Right renal cortex interstitium (tissue), 3 donors: ENCODE measurements around the gene C10orf90. TPM values are rescaled to one million over a fixed set of nuclear protein-coding genes. Genes with fewer than 3 reads are reported as not detected.

Source experiments
- DNase-seq, 3 donors: peaks; one replicate each; pipeline ENCODE4 v3.0.0-alpha.2; 2013; ENCODE audit warnings: low read depth in 3 of 3, low spot score in 2 of 3
- polyA plus RNA-seq, 3 donors: library from polyadenylated mRNA; unstranded; fragments of 120-200 nt; gene quantifications; one replicate each; pipeline ENCODE4 v1.2.1, GENCODE V29; 2013; ENCODE audit not compliant: insufficient read length in 3 of 3

The C10orf90 gene
- 1 to 10 TPM in 1 of 3 donors, under 1 TPM in 2; 0.31 to 1.2 (median 0.69) TPM for polyA plus RNA-seq

DNA sequence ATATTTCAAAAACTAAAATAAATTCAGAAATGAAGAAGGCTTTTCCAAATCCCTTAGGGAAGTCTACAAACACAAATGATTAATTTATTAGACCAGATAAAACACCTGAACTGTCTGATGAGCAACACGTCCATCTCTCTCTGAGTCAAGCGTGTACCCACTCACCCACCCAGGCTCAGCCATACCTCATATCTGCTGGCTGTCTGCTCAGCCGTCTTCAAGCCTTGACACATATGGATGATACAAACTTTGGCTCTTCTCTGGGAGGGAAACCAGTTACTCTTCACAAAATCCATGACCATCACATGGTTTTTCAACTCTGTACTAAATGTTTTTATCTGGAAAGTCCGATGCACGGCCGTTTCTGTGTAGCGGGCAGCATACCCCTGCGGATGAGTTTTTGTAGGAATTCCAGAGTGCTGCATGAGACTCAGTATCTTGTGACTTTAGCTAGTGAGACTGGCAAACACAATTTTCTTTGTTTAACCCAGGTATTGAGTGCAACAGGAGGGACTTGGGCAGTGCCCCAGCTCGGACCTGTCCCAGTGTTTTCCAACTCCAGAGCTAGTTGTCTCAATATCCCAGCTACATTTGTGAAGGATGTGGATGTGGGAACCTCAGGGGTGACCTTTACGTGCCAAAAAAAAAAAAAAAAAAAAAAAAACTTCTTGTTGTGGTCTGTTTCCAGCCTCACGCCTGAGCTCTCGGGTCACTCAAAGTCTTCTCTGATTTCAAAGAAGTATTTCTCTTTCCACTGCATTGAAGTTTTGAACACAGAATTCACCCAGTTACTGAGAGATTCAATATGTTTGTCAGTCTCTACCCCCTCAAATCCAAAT lies at the start of gene C10orf90:
TSS of gene C10orf90 (minus strand) at position 638 of the 839 bp plus-strand sequence. CDS start at position 425, 213 bp downstream.
- no peak for DNase-seq

- DNase-seq, result no peak
These were observed 45.9 kb upstream of the C10orf90 start for GRCh38 chr10:126716366-126716765.

DNA sequence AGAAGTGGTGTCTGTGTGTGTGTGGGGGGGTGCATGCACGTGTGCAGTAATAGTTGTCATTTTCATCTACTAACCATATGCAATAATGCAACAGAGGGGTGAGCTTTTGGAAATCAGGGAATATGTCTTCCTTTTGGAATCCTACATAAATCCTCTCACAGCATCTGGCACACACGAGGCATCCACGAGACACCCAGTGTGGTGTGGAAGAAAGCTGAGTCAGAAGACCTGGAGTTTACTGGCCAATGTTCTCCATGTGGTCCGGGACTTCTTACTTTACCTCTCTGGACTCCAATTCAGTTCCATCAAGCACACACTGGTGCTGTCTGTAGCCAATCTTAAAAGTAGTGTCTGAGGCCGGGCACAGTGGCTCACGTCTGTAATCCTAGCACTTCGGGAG lies 43.1 kb upstream of the C10orf90 start:
- DNase-seq, result no peak

GRCh38 chr10:126712681-126713080 lies 42.2 kb upstream of the C10orf90 start:
- no peak for DNase-seq

DNA sequence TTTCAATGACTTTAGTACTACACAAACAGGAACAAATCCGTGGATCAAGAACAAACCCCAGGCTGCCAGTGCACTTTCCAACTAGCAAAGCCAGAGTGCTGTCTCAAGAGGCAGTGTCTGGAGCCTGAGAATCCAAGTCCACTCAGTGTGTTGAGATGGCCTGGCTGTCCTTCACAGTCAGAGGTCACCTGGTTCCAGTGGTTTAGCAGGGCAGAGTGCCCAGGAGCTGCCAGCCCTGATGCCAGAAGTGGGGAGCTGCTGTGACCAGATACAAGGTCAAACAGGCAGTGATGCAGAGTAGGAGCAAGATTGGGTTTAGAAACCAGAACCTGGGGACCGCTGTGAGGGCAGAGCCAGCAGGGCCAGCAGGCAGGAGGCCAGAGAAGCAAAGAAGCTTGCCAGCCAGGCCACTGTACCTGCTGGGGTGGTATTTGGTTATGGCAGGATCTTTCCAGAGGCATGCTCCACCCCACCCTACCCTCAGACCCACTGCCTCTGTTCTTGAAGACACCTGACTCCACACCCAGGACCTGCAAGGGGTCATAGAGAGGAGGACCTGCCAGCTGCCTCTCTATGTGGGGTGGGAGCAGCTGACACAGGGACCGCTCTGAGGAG lies 35.6 kb upstream of the C10orf90 start:
- DNase-seq, result no peak

DNA sequence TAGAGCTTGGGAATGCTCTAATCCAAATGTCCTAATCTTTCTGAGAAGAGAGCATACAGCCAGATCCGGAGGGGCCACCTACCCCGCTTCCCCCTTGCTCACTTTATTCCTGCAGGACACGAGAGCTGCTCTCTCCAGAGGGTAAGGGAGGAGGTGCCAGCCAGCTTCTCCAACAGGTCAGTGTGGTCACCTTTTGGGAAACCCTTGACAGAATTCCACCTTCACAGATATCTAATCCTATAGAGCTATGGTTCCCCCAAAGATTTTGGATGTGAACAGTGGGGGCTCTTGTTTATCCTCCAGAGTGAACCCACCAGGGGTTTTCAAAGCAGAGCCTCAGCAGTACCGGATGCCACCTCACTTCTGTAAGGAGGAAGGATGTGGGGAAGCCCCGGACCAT lies 34.6 kb upstream of the C10orf90 start:
- DNase-seq, result no peak

DNA sequence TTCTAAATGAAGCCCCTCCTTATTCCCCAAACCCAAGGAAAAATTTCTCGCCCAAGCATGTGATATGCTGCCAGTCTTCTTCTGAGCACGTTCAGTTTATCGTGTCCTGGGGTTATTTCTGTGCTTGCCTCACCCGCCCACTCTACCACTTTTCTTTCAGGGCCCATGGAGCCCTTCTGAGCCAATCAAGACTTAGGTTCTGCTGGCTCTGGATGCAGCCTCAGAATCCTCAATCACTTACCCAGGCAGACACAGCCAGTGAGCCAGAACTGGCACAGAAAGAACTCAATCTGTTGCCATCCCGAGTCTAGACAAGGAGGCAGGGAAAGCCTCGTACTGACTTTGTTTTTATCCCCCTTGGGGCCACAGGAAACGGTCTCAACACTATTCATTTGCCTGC lies 34.2 kb upstream of the C10orf90 start:
- no peak for DNase-seq

DNA sequence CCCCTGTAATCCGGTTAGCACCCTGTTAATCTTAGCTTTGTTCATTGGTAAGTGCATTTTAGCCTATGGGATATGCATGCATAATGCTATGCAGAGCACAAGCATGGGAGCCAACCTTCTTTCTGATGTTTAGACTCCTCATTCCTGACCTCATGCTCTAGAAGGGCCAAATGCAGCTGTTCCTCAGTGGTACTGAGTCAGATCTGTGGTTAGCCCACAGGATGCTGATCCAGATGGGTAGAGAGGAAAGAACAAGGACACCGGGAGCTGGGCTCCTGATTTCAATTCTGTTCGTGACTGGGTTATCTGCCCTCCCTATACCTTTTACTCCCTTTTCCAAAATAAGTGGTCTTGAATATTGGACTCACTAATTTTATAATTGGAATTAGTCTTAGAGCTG lies 31.7 kb upstream of the C10orf90 start:
- DNase-seq, result no peak

GRCh38 chr10:126701526-126701925 lies 31.0 kb upstream of the C10orf90 start:
- DNase-seq, result no peak

- DNase-seq, result no peak
These were observed 26.2 kb upstream of the C10orf90 start for GRCh38 chr10:126696684-126697083.

- no peak for DNase-seq
These were observed 21.0 kb upstream of the C10orf90 start for GRCh38 chr10:126691456-126691855.

DNA sequence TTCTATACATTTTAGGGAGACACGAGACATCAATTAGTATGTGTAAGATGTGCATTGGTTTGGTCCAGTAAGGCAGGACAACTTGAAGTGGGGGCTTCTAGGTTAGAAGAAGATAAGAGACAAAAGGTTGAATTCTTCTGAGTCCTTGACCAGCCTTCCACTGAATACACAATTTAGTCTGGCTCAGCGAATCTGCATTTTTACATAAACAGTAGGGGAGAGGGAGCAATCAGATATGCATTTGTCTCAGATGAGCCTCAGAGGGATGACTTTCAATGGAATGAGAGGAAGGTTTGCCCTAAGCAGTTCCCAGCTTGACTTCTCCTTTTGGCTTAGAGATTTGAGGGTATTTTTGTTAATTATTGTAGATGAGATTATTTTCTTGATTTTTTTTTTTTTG lies 20.0 kb upstream of the C10orf90 start:
- no peak for DNase-seq

GRCh38 chr10:126689461-126689994 lies 19.0 kb upstream of the C10orf90 start:
- DNase-seq, result no peak

GRCh38 chr10:126687121-126687606 lies 16.7 kb upstream of the C10orf90 start:
- no peak for DNase-seq

DNA sequence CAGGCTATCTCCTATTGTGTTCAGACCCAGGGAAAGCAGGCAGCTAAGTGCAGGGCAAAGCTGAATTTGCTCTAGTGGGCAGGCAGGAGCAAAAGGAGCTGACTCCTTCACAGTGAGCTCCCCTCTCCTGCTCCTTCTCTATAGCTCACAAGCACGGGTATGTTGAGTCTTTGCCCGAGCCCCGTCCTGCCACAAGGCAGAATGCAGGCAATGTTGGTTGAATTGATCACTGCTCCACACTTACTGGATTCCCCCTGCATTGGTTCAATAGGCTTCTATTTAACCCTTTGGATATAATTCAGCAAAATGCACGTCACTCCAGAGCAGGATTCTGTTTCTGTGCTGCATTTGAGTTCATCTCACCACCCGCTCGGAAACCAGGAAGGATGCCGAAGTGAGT lies 16.2 kb upstream of the C10orf90 start:
- DNase-seq, result no peak

GRCh38 chr10:126686268-126686667 lies 15.8 kb upstream of the C10orf90 start:
- DNase-seq, result no peak

GRCh38 chr10:126685756-126686155 lies 15.3 kb upstream of the C10orf90 start:
- no peak for DNase-seq

GRCh38 chr10:126684171-126684745 lies 13.8 kb upstream of the C10orf90 start:
- no peak for DNase-seq

GRCh38 chr10:126683466-126683865 lies 13.0 kb upstream of the C10orf90 start:
- no peak for DNase-seq

DNA sequence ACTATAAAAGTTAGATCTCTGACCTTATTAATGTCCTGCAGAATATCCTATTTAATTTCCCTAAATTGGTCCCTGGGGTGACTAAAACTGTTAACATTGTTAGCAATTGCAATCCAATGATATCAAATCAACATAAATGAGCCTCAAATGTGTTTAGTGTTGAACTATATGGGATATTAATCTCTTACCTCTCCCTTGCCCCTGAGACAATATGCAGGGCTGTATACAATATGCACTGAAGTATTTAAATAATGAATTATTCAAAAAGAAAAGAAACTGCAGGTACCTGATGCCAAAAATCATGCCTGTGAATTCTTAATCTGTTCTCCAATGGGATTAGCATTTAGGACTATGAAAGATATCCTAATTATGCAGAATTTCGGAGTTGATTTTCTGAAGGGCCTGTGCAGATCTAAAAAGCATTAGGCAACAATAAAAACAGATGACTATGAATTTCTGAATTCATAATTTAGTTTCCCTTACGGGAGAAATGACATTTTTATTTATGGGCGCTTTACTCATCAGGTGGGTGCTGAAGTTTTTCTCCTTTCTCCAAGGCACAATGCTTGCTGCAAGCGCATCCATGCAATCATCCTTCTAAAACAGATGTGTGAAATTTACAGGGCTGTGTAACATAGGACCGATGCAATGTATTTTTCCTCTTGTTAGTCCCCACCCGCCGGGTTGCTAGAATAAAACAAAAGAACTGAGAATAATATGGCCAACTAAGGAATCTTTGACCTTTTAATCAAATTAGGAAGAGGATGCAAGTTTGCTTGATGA lies 5.4 kb upstream of the C10orf90 start:
- DNase-seq, result no peak
